Measurements from ENCODE around the gene PVR. TPM values are rescaled to one million over a fixed set of nuclear protein-coding genes. Genes with fewer than 3 reads are reported as not detected.

The PVR gene
- polyA plus RNA-seq, 1 of the 3 experiments (the other 2 are of a cell fraction), result 90.8 TPM

DNA sequence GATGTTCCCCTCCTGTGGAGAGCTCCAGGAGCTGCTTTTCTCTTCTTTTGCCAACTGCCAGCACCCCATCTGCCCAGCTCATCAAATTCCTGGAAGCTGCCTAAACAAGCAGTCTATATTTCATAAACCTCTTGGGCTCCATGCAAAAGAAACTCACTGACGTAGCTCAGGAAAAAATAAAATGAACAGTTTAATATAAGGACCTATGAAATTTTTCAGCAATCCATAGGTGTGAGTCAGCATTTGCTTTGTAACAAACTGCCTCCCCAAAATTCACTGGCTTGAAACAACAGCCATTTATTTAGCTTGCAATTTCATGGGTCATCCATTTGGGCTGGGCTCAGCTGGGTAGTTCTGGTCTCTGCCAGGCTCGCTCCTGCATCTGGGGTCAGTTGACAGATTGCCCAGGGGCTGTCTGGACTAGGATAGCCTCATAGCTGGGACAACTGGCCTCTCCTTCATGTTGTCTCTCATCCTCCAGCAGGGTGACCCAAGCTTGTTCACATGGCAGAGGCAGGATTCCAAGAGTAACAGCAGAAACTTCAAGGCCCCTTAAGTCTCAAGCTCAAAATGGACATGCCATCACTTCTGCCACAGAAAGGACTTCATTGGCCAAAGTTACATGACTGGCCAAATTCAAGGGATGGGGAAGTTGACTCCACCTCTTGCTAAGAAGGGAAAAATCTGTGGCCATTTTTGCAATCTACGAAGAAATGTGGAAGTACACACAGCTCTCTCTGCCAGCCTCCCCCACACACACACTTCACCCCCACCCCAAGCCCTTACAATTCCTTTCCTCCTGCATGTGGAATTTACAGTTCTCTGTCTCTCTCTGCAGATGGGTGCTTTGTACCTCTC is 7.9 kb upstream of the PVR start (continued):
- no peak for TF ChIP-seq GABPA (IDR thresholded peaks at IDR 0.05; ENCODE audit: low read depth)

DNA sequence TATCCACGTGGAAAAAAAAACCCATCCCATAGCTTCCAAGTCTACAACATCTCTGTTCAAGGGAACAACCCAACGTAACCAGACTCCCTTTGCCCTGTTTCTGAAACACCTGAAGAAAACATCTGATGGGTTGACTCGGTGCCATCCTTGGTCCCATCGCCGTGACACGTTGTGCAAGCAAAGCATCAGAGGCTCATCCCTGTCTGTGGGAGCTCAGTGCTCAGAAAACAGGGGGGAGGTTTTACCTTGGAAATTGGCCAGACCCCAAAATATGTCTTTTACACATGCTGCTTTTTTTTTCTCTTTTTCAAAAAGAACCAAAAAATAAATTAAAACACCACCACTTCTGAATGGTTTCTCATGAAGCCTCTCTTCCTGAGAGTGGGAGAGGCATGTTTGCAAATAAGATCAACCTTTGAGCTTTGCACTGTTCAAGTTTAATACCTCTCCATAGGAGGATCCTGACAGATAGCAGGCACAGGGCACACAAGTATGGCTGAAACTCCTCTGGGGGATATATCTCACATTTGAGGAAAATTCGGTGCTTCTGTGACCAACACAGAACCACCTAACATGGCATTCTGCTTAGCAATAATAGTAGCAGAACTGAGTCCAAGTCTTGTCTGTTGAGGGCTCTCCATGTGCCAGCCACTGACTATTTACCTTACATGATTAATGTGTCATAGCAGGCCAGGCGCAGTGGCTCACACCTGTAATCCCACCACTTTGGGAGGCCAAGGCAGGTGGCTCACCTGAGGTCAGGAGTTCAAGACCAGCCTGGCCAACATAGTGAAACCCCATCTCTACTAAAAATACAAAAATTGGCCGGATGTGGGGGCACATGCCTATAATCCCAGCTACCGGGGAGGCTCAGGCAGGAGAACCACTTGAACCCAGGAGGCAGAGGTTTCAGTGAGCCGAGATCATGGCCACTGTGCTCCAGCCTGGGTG is 7.0 kb upstream of the PVR start:
- no peaks in the 10 kb centered on the region for H3K27me3 ChIP-seq (ENCODE audit: insufficient read depth)
- DNase-seq, result no peak
- no peaks in the 10 kb centered on the region for H3K9me2 ChIP-seq
- no peak overlapping the region for H3K9ac ChIP-seq
- POLR2A ChIA-PET, result interaction anchor here (0.6 kb wide), 1 partner anchor 361 kb away, joined by 3 read pairs; no protein-coding TSS in a partner anchor
- peaks cover 0 to 8% of the 10 kb centered on the region in 2 experiments; a peak in 2 of 4 replicates for H3K4me1 ChIP-seq (ENCODE audit: control insufficient read depth in 1 of 2, insufficient read depth in 2 of 2, low read depth in 1 of 2, low read length in 1 of 2)
- H3K79me2 ChIP-seq (ENCODE audit: insufficient read depth), result no peaks in the 10 kb centered on the region
- H3K36me3 ChIP-seq (replicated peaks in 1 of 2; ENCODE audit: control insufficient read depth in 1 of 2, insufficient read depth in 2 of 2, low read length in 1 of 2), result peaks cover 0 to under 1% of the 10 kb centered on the region in 2 experiments
- H4K20me1 ChIP-seq (ENCODE audit: insufficient read depth), result no peaks in the 10 kb centered on the region
- peaks cover 6% of the 10 kb centered on the region for H3F3A ChIP-seq (replicated peaks; ENCODE audit: insufficient read depth)
- CTCF ChIA-PET, result interaction anchor here (1.3 to 2.4 kb wide), 3 partner anchors 15 to 65 kb away, joined by 3 to 13 read pairs (median 7); no protein-coding TSS in a partner anchor
- H3K27ac ChIP-seq (ENCODE audit: low read depth in 2 of 2, low read length in 1 of 2), result no peak overlapping the region
- no peak overlapping the region for H2AFZ ChIP-seq (ENCODE audit: low read depth)
- WGBS (ENCODE audit: low lambda C conversion rate), result 60% methylated on average over 10 of the region's 11 CpGs
- H3K4me2 ChIP-seq, result no peak overlapping the region
- no peak overlapping the region for H3K4me3 ChIP-seq (ENCODE audit: low read depth in 2 of 2, low read length in 1 of 2)
- H3K9me3 ChIP-seq, result no peaks in the 10 kb centered on the region
- TF ChIP-seq, protein P1, sequence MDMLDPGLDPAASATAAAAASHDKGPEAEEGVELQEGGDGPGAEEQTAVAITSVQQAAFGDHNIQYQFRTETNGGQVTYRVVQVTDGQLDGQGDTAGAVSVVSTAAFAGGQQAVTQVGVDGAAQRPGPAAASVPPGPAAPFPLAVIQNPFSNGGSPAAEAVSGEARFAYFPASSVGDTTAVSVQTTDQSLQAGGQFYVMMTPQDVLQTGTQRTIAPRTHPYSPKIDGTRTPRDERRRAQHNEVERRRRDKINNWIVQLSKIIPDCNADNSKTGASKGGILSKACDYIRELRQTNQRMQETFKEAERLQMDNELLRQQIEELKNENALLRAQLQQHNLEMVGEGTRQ (IDR thresholded peaks at IDR 0.05; ENCODE audit: borderline replicate concordance, low read depth, low read length), result no peak
- TF ChIP-seq MXI1 (IDR thresholded peaks at IDR 0.05; ENCODE audit: low read depth, low read length) (no peak), SIN3A (IDR thresholded peaks at IDR 0.05; ENCODE audit: borderline replicate concordance, low read depth, low read length) (no peak), JUND (IDR thresholded peaks at IDR 0.05) (no peak), FOXM1 (IDR thresholded peaks at IDR 0.05; ENCODE audit: low read depth) (no peak), MEF2A (IDR thresholded peaks at IDR 0.05; ENCODE audit: borderline replicate concordance, low read depth) (no peak), CHD2 (IDR thresholded peaks at IDR 0.05; ENCODE audit: low read length, partially characterized antibody) (no peak), TEAD4 (IDR thresholded peaks at IDR 0.05; ENCODE audit: borderline replicate concordance, insufficient read depth) (no peak), SMC3 (IDR thresholded peaks at IDR 0.05; ENCODE audit: low read depth, low read length) (no peak), GABPA (IDR thresholded peaks at IDR 0.05; ENCODE audit: low read depth) (no peak)
- TF ChIP-seq, protein P2, sequence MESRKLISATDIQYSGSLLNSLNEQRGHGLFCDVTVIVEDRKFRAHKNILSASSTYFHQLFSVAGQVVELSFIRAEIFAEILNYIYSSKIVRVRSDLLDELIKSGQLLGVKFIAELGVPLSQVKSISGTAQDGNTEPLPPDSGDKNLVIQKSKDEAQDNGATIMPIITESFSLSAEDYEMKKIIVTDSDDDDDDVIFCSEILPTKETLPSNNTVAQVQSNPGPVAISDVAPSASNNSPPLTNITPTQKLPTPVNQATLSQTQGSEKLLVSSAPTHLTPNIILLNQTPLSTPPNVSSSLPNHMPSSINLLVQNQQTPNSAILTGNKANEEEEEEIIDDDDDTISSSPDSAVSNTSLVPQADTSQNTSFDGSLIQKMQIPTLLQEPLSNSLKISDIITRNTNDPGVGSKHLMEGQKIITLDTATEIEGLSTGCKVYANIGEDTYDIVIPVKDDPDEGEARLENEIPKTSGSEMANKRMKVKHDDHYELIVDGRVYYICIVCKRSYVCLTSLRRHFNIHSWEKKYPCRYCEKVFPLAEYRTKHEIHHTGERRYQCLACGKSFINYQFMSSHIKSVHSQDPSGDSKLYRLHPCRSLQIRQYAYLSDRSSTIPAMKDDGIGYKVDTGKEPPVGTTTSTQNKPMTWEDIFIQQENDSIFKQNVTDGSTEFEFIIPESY (IDR thresholded peaks at IDR 0.05; ENCODE audit: borderline replicate concordance, low read depth), result no peak
- TF ChIP-seq, protein P3, sequence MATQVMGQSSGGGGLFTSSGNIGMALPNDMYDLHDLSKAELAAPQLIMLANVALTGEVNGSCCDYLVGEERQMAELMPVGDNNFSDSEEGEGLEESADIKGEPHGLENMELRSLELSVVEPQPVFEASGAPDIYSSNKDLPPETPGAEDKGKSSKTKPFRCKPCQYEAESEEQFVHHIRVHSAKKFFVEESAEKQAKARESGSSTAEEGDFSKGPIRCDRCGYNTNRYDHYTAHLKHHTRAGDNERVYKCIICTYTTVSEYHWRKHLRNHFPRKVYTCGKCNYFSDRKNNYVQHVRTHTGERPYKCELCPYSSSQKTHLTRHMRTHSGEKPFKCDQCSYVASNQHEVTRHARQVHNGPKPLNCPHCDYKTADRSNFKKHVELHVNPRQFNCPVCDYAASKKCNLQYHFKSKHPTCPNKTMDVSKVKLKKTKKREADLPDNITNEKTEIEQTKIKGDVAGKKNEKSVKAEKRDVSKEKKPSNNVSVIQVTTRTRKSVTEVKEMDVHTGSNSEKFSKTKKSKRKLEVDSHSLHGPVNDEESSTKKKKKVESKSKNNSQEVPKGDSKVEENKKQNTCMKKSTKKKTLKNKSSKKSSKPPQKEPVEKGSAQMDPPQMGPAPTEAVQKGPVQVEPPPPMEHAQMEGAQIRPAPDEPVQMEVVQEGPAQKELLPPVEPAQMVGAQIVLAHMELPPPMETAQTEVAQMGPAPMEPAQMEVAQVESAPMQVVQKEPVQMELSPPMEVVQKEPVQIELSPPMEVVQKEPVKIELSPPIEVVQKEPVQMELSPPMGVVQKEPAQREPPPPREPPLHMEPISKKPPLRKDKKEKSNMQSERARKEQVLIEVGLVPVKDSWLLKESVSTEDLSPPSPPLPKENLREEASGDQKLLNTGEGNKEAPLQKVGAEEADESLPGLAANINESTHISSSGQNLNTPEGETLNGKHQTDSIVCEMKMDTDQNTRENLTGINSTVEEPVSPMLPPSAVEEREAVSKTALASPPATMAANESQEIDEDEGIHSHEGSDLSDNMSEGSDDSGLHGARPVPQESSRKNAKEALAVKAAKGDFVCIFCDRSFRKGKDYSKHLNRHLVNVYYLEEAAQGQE (IDR thresholded peaks at IDR 0.05; ENCODE audit: low read depth, low read length), result no peak
- TF ChIP-seq, protein P4, sequence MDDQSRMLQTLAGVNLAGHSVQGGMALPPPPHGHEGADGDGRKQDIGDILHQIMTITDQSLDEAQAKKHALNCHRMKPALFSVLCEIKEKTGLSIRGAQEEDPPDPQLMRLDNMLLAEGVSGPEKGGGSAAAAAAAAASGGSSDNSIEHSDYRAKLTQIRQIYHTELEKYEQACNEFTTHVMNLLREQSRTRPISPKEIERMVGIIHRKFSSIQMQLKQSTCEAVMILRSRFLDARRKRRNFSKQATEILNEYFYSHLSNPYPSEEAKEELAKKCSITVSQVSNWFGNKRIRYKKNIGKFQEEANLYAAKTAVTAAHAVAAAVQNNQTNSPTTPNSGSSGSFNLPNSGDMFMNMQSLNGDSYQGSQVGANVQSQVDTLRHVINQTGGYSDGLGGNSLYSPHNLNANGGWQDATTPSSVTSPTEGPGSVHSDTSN (IDR thresholded peaks at IDR 0.05), result no peak
- TF ChIP-seq, protein P5, sequence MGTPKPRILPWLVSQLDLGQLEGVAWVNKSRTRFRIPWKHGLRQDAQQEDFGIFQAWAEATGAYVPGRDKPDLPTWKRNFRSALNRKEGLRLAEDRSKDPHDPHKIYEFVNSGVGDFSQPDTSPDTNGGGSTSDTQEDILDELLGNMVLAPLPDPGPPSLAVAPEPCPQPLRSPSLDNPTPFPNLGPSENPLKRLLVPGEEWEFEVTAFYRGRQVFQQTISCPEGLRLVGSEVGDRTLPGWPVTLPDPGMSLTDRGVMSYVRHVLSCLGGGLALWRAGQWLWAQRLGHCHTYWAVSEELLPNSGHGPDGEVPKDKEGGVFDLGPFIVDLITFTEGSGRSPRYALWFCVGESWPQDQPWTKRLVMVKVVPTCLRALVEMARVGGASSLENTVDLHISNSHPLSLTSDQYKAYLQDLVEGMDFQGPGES (IDR thresholded peaks at IDR 0.05; ENCODE audit: low read depth, low read length), result no peak
- TF ChIP-seq, protein P6, sequence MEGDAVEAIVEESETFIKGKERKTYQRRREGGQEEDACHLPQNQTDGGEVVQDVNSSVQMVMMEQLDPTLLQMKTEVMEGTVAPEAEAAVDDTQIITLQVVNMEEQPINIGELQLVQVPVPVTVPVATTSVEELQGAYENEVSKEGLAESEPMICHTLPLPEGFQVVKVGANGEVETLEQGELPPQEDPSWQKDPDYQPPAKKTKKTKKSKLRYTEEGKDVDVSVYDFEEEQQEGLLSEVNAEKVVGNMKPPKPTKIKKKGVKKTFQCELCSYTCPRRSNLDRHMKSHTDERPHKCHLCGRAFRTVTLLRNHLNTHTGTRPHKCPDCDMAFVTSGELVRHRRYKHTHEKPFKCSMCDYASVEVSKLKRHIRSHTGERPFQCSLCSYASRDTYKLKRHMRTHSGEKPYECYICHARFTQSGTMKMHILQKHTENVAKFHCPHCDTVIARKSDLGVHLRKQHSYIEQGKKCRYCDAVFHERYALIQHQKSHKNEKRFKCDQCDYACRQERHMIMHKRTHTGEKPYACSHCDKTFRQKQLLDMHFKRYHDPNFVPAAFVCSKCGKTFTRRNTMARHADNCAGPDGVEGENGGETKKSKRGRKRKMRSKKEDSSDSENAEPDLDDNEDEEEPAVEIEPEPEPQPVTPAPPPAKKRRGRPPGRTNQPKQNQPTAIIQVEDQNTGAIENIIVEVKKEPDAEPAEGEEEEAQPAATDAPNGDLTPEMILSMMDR (IDR thresholded peaks at IDR 0.05), result no peak

All from SK-N-SH (cell line).